ENCODE results near the gene INS.

Gene INS

GRCh38 chr11:2164081-2164480, 3.1 kb upstream of the INS start:
- no peak for DNase-seq

DNA sequence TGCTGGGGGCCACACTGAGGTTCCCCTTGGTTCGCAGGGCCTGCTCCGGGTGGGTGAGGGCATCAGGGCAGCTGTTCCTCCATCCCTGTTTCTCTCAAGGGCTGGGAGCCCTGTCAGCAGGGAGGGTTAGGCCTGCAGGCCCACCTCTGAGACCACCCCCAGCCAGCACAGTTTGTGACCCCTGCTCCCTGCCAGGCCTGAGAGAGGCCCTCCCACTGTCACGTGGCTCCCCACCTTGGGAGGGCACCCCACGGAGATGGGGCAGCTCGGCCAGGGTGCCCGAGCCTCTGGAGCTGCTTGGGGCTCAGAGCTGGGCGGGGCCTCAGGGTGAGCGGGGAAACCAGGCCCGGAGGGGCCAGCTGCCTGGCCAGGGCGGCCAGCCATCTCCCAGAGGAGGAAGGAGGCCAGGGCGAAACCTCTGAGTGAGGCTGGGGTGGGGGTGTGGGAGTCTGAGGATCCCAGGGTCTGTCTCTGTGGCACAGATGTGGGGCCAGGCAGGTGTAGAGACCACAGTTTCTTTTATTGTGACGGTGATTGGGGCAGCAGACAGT, 2.5 kb upstream of the INS start:
- DNase-seq = no peak

- no peak for DNase-seq
These were observed 1.2 kb downstream of the INS start for GRCh38 chr11:2159536-2160413.

DNA sequence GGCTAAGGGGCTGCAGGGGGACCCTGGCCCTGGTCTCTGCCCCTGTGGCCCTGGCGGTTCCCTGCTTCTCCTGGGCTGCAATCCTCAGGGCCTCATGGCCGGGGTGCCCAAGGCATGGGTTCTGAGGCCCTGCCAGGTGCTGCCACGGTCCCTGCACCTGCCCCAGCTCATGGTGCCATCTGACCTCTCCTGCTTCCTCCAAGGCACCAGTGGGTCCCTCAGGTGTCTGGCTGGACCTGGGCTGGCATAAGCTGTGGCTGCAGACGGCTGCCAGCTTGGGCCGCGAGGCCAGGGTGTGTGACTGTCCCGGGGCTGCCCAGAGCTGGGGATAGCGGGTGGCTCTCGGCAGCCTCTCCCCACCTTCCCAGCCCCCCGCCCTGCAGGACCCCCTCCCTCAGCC, 2.0 kb downstream of the INS start:
- no peak for DNase-seq

- DNase-seq = no peak
These were observed 2.7 kb downstream of the INS start for GRCh38 chr11:2158296-2158737.

DNA sequence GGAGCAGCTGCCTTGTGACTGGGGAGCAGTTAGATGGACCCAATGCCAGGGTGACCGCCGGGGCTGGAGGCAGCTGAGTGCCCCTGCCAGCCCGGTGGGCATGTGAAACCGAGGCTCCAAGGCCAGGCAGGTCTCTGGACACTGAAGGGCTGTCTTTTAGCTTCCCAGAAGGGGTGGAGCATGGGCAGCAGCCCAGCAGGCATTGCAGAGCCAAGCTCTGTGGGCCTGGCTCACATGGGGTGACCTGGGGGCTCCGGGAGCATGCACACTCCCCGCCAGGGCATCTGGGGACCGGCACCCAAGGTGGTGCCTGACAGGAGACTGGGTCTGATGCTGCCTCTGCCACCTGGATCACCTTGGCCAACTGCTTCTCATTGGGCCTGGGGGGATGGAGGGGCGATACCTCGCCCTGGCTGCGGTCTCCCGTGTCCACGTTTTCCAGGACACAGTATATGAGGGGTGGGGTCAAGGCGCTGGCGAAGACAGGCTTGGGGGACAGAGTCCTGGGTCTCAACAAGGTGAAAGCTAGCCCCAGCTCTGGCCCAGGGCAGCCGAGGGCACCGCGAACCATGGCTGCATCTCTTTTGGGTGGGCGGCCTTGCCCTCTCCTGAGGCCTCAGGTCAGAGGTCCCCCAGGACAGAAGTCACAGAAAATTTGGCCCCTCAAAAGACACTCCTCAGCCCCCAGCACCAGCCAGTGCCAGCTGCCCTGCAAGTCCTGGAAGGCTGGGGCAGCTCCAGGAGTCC, 3.5 kb downstream of the INS start:
- no peak for DNase-seq

GRCh38 chr11:2156416-2157182, 4.4 kb downstream of the INS start:
- peak; percentile 43 to 49 for DNase-seq

DNA sequence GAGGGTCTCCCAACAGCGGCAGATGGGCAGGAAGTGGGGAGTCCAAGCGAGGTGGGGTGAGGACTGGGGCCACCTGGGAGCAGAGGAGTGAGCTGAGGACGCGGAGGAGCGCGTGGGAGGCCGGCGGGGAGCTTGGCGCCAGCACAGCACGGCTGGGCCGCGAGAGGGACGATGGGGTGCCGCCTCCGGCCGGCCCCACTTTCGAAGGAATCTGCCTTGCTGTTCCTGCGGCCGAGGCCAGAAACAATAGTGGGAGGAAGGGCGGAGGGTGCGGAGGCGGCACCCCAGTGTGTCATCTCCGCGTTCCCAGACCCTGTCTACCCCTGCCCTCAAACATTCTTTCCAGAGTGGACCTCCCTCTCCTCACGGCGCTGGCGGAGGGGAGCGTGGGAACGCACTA, 5.5 kb downstream of the INS start:
- no peak for DNase-seq

GRCh38 chr11:2154889-2155288, 6.1 kb downstream of the INS start:
- DNase-seq = no peak

DNA sequence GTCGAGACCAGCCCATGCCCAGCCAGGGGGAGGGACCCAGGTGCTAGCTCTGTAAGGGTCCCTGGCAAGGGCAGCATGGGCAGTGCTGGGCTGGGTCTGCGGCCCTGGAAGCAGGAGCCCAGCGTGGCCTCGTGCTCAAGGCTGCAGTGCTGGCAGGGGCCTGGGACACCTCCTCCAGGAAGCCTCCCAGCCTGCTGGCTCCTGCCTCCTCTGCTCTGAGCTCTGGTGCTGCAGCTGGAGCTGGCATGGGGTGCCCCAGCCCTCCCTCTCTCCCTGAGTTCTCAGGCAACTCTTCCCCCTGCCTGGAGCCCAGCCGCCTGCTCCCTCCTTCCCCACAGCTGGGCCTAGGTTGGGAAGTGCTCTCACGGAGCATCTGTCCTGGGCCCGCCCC, 6.8 kb downstream of the INS start:
- DNase-seq = no peak

- no peak for DNase-seq
These were observed 7.3 kb downstream of the INS start for GRCh38 chr11:2153581-2154194.

DNA sequence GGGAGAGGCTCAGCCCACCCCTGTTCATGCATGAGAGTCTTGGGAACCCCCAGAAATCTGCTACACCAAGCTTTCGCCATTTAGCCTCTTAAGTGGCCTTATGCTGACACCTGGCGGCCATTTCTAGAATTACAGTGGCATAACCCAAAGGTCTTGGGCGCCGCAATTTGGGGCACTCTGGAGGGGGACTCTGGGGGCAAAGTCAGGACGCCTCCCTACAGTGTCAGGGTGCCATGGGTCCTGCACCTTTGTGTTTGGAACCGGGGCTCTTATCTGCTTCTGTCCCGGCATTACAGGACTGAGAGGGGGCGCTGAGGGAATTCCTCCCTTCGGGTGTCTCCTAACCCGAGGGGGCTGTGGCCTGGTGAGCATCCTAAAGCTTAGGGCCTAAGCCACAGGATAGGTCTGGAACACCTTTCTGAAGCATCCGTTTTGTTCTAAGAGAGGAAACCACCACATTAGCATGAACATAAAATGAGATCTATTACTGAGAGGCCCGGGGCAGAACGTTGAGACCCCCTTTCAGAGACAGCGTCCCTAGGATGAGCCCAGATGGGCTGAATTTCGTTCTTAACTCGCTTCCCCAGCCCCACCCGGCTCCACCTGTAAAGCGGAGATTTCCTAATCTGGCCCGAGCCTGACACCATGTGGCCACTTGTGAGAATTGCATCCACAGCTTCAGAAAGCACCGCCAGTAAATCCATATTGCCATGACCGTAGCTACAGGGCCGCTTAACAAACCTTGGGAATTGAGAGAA, 9.3 kb downstream of the INS start:
- peak; percentile 81 to 83 for DNase-seq

DNA sequence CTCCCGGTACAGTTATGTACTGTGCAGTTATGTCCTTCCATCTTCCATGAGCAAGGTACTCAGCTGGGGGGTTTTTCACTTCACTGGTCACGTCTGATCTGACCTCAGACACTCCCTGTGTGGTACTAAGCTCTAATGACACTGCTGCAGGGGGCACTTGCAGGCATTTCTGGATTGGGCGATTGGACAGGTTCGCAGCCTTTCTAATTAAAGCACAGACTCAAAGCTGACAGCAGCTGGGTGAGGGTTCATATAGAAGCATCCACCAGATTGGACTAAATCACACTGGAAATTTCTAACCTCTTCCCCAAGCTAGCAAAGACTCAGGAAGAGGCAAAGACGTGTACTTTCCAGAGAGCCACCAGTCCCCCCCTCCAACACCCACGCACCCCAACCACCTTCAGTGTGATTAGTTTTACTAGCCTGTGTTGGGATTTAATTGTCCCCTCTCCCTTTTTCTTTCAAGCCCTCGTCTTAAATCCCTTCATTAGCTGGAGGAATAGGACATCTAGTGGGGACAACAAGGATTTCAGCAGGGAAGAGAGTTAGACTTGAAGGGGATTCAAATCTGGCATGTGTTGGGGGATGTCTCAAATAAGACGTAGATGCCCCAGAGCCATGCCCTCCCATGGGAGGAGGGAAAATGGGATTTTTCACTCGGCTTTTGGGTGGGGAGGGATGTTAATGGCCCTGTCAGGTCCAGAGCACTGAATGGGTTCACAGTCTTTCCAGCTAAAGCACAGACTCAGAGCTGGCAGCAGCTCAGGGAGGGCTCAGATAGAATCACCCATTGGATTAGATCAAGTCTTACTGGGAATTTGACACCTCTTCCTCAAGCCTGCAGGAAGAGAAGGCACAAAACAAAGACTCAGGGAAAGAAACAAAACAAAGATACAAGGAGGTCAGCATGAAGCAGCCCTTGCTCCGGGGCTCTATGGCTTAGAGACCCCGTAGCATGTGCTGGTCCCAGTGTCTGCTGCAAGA, 10.9 kb downstream of the INS start:
- no peak for DNase-seq

- DNase-seq = no peak
These were observed 11.5 kb downstream of the INS start for GRCh38 chr11:2149460-2149859.

DNA sequence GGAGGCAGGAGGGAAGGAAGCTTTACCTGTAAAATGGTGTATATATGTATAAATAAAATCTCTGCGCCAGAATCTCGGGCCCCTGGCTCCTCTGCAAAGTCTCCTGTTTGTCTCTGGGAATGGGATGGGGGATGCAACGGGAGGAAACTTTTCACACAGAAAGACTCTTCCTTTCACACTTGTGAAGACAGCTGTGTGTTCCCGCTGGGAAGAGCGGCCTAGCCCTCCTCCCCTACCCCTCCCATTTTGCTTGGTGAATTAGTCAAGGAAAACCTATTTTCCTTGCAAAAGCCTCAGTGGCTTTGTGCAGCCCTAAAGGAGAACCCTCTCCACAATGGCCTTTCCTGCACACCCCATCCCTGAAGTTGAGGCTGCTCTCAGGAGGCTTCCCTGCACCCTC, 12.4 kb downstream of the INS start:
- DNase-seq = no peak

GRCh38 chr11:2147391-2147790, 13.6 kb downstream of the INS start:
- DNase-seq = no peak

GRCh38 chr11:2146051-2146450, 15.0 kb downstream of the INS start:
- DNase-seq = no peak

GRCh38 chr11:2144544-2145248, 16.3 kb downstream of the INS start:
- no peak for DNase-seq

GRCh38 chr11:2143799-2144543, 17.0 kb downstream of the INS start:
- DNase-seq = no peak
